Measurements from ENCODE around the gene RALGPS1.
"Not testable (repeated sequence)": the region's sequence is repeated elsewhere in the genome, so short reads cannot be mapped to it uniquely, and the experiment has no call there.

RALGPS1 gene

GRCh38 chr9:126991183-126991582 lies 76.6 kb downstream of the RALGPS1 start:
- no peak for DNase-seq

- DNase-seq: no peak
These were observed 77.8 kb downstream of the RALGPS1 start for GRCh38 chr9:126992427-126992826.

GRCh38 chr9:126999315-127000068 lies 84.9 kb downstream of the RALGPS1 start:
- DNase-seq: no peak

GRCh38 chr9:127004946-127005769 lies 90.6 kb downstream of the RALGPS1 start:
- no peak for DNase-seq

- DNase-seq: no peak
These were observed 91.3 kb downstream of the RALGPS1 start for GRCh38 chr9:127005770-127006314.

GRCh38 chr9:127007638-127008037 lies 93.1 kb downstream of the RALGPS1 start:
- no peak for DNase-seq

- no peak for DNase-seq
These were observed 93.5 kb downstream of the RALGPS1 start for GRCh38 chr9:127008076-127008475.

GRCh38 chr9:127011772-127012171 lies 97.2 kb downstream of the RALGPS1 start:
- DNase-seq: no peak

GRCh38 chr9:127012250-127012649 lies 97.7 kb downstream of the RALGPS1 start:
- DNase-seq: no peak

- DNase-seq: no peak
These were observed 99.0 kb downstream of the RALGPS1 start for GRCh38 chr9:127013597-127013996.

GRCh38 chr9:127014216-127014909 lies 99.8 kb downstream of the RALGPS1 start:
- DNase-seq: peak; percentile 40

- DNase-seq: no peak
These were observed 100.4 kb downstream of the RALGPS1 start for GRCh38 chr9:127014910-127015540.

GRCh38 chr9:127015921-127016512 lies 101.4 kb downstream of the RALGPS1 start:
- DNase-seq: no peak

GRCh38 chr9:127017979-127018378 lies 103.4 kb downstream of the RALGPS1 start:
- not testable (repeated sequence) for DNase-seq

- no peak for DNase-seq
These were observed 104.4 kb downstream of the RALGPS1 start for GRCh38 chr9:127018935-127019334.

GRCh38 chr9:127020036-127020801 lies 105.6 kb downstream of the RALGPS1 start:
- no peak for DNase-seq

- no peak for DNase-seq
These were observed 106.2 kb downstream of the RALGPS1 start for GRCh38 chr9:127020802-127021078.

- DNase-seq: peak; percentile 96
These were observed 107.2 kb downstream of the RALGPS1 start for GRCh38 chr9:127021664-127022363.

- no peak for DNase-seq
These were observed 108.5 kb downstream of the RALGPS1 start for GRCh38 chr9:127022913-127023660.

- no peak for DNase-seq
These were observed 110.5 kb downstream of the RALGPS1 start for GRCh38 chr9:127025042-127025441.

Measured in fibroblast of skin of back (primary cell).